Measurements from ENCODE around the gene DHRS4.
"Not testable (repeated sequence)": the region's sequence is repeated elsewhere in the genome, so short reads cannot be mapped to it uniquely, and the experiment has no call there.

The DHRS4 gene

DNA sequence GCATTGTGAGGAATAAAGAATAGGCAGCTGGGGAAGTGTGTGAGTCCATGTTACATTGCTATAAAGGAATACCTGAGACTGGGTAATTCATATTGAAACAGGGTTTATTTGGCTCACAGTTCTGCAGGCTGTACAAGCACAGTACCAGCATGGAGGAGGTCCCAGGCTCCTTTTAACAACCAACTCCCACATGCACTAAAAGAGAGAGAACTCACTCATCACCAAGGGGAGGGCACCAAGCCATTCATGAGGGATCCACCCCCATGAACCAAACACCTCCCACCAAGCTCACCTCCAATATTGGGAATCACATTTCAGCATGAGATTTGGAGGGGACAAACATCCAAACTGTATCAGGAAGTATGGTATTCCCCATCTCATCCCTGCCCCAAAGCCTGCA lies 11.9 kb upstream of the DHRS4 start:
- Histone ChIP-seq H3F3A (ENCODE audit: insufficient read depth, low read length) (no peaks in the 10 kb centered on the region), H3K9ac (ENCODE audit: low read length) (no peak overlapping the region), H3K4me3 (ENCODE audit: low read depth, low read length, poor library complexity, severe bottlenecking) (no peak overlapping the region), H2AFZ (ENCODE audit: low read length) (no peak overlapping the region), H4K20me1 (ENCODE audit: insufficient read depth, low read length) (no peaks in the 10 kb centered on the region), H3K9me3 (ENCODE audit: low read length) (no peaks in the 10 kb centered on the region), H3K9me2 (ENCODE audit: low read depth, low read length) (no peaks in the 10 kb centered on the region), H3K79me2 (ENCODE audit: insufficient read depth, low read length) (no peaks in the 10 kb centered on the region), H3K27me3 (ENCODE audit: insufficient read depth, low read length) (no peaks in the 10 kb centered on the region), H3K4me1 (ENCODE audit: insufficient read depth, low read length, severe bottlenecking) (no peaks in the 10 kb centered on the region), H3K4me2 (ENCODE audit: low read length) (no peak overlapping the region), H3K27ac (ENCODE audit: low read depth, low read length, poor library complexity, severe bottlenecking) (no peak overlapping the region), H3K36me3 (ENCODE audit: insufficient read depth, low read length) (no peaks in the 10 kb centered on the region)
- no peak for TF ChIP-seq EZH2 (IDR thresholded peaks at IDR 0.05; ENCODE audit: borderline replicate concordance, low read length)
- TF ChIP-seq, protein P1, sequence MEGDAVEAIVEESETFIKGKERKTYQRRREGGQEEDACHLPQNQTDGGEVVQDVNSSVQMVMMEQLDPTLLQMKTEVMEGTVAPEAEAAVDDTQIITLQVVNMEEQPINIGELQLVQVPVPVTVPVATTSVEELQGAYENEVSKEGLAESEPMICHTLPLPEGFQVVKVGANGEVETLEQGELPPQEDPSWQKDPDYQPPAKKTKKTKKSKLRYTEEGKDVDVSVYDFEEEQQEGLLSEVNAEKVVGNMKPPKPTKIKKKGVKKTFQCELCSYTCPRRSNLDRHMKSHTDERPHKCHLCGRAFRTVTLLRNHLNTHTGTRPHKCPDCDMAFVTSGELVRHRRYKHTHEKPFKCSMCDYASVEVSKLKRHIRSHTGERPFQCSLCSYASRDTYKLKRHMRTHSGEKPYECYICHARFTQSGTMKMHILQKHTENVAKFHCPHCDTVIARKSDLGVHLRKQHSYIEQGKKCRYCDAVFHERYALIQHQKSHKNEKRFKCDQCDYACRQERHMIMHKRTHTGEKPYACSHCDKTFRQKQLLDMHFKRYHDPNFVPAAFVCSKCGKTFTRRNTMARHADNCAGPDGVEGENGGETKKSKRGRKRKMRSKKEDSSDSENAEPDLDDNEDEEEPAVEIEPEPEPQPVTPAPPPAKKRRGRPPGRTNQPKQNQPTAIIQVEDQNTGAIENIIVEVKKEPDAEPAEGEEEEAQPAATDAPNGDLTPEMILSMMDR (IDR thresholded peaks at IDR 0.05; ENCODE audit: low read length), result no peak

DNA sequence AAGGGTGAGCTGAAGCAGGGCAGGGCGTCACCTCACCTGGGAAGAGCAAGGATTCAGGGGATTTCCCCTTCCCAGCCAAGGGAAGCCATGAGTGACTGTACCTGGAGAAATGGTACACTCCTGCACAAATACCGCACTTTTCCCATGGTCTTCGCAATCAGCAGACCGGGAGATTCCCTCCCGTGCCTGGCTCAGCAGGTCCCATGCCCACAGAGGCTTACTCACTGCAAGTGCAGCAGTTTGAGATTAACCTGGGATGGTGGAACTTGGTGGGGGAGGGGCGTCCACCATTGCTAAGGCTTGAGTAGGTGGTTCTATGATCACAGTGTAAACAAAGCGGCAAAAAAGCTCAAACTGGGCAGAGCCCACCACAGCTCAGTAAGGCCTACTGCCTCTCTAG lies 11.0 kb upstream of the DHRS4 start:
- H3F3A ChIP-seq (ENCODE audit: insufficient read depth, low read length), result no peaks in the 10 kb centered on the region
- H3K4me3 ChIP-seq (ENCODE audit: low read depth, low read length, poor library complexity, severe bottlenecking), result no peak overlapping the region
- H2AFZ ChIP-seq (ENCODE audit: low read length), result no peak overlapping the region
- no peaks in the 10 kb centered on the region for H3K4me1 ChIP-seq (ENCODE audit: insufficient read depth, low read length, severe bottlenecking)
- no peaks in the 10 kb centered on the region for H3K9me2 ChIP-seq (ENCODE audit: low read depth, low read length)
- no peaks in the 10 kb centered on the region for H3K79me2 ChIP-seq (ENCODE audit: insufficient read depth, low read length)
- H3K4me2 ChIP-seq (ENCODE audit: low read length), result no peak overlapping the region
- H3K9ac ChIP-seq (ENCODE audit: low read length), result no peak overlapping the region
- TF ChIP-seq EZH2 (IDR thresholded peaks at IDR 0.05; ENCODE audit: borderline replicate concordance, low read length), result no peak
- TF ChIP-seq, protein P1 (IDR thresholded peaks at IDR 0.05; ENCODE audit: low read length), result no peak
- no peak overlapping the region for H3K27ac ChIP-seq (ENCODE audit: low read depth, low read length, poor library complexity, severe bottlenecking)
- no peaks in the 10 kb centered on the region for H3K36me3 ChIP-seq (ENCODE audit: insufficient read depth, low read length)
- H3K9me3 ChIP-seq (ENCODE audit: low read length), result no peaks in the 10 kb centered on the region
- no peaks in the 10 kb centered on the region for H3K27me3 ChIP-seq (ENCODE audit: insufficient read depth, low read length)
- H4K20me1 ChIP-seq (ENCODE audit: insufficient read depth, low read length), result no peaks in the 10 kb centered on the region

DNA sequence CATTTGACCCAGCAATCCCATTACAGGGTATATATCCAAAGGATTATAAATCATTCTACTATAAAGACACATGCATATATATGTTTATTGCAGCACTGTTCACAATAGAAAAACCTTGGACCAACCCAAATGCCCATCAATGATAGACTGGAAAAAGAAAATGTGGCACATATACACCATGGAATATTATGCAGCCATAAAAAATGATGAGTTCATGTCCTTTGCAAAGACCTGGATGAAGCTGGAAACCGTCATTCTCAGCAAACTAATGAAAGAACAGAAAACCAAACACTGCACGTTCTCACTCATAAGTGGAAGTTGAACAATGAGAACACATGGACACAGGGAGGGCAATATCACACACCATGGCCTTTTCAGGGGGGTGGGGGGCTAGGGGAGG lies 4.5 kb upstream of the DHRS4 start:
- not testable (repeated sequence) for H3K36me3 ChIP-seq (ENCODE audit: insufficient read depth, low read length); H3F3A ChIP-seq (ENCODE audit: insufficient read depth, low read length); H3K27ac ChIP-seq (ENCODE audit: low read depth, low read length, poor library complexity, severe bottlenecking); H3K9me2 ChIP-seq (ENCODE audit: low read depth, low read length); H3K4me1 ChIP-seq (ENCODE audit: insufficient read depth, low read length, severe bottlenecking); H4K20me1 ChIP-seq (ENCODE audit: insufficient read depth, low read length); H3K4me2 ChIP-seq (ENCODE audit: low read length); H3K79me2 ChIP-seq (ENCODE audit: insufficient read depth, low read length); H3K9ac ChIP-seq (ENCODE audit: low read length); H3K27me3 ChIP-seq (ENCODE audit: insufficient read depth, low read length); H2AFZ ChIP-seq (ENCODE audit: low read length); H3K9me3 ChIP-seq (ENCODE audit: low read length); H3K4me3 ChIP-seq (ENCODE audit: low read depth, low read length, poor library complexity, severe bottlenecking)

DNA sequence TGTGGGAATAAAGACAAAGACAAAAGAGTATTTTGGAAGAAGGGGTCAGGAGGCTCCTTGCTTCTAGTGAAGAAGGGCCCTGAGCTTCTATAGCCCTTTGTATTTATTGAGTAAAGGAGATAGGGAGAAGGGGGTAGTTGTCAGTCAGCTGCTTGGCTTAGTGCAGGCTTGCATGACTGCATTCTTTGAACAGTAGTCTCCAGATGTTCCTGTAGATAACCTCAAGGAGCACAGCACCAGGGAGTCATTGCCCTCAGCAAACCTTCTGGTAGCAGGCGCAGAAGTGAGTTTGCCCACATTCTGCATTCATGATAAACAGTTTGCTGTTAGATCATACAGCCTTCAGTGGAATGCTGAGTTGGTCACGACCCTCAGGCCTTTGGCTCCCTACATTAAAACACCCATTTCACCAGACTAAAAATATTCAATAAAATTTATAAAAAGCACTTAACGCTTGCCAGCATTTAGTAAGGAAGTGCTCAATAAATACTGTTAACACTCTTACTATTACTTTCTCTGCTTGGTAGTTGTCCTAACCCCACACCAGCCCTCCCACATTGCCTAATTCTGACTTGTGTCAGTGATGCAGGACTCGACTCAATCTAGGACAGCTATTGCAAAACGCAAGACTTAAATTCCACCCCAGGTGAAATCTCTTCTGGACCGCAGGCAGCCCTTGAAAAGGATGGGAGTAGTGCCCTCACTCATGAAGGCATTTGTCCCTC lies 3.0 kb upstream of the DHRS4 start:
- Histone ChIP-seq H4K20me1 (ENCODE audit: insufficient read depth, low read length) (no peaks in the 10 kb centered on the region), H3K4me2 (ENCODE audit: low read length) (no peak overlapping the region), H3K79me2 (ENCODE audit: insufficient read depth, low read length) (no peaks in the 10 kb centered on the region), H3K36me3 (ENCODE audit: insufficient read depth, low read length) (no peaks in the 10 kb centered on the region; the same call in 1 of the 2 replicates), H3K9ac (ENCODE audit: low read length) (no peak overlapping the region), H3F3A (ENCODE audit: insufficient read depth, low read length) (no peaks in the 10 kb centered on the region), H3K27me3 (ENCODE audit: insufficient read depth, low read length) (no peaks in the 10 kb centered on the region), H3K4me1 (ENCODE audit: insufficient read depth, low read length, severe bottlenecking) (peaks cover 16% of the 10 kb centered on the region), H3K9me3 (ENCODE audit: low read length) (no peaks in the 10 kb centered on the region), H3K27ac (ENCODE audit: low read depth, low read length, poor library complexity, severe bottlenecking) (no peak overlapping the region), H3K9me2 (ENCODE audit: low read depth, low read length) (no peaks in the 10 kb centered on the region), H2AFZ (ENCODE audit: low read length) (no peak overlapping the region), H3K4me3 (ENCODE audit: low read depth, low read length, poor library complexity, severe bottlenecking) (no peak overlapping the region)
- TF ChIP-seq, protein P1 (IDR thresholded peaks at IDR 0.05; ENCODE audit: low read length), result no peak
- no peak for TF ChIP-seq EZH2 (IDR thresholded peaks at IDR 0.05; ENCODE audit: borderline replicate concordance, low read length)

DNA sequence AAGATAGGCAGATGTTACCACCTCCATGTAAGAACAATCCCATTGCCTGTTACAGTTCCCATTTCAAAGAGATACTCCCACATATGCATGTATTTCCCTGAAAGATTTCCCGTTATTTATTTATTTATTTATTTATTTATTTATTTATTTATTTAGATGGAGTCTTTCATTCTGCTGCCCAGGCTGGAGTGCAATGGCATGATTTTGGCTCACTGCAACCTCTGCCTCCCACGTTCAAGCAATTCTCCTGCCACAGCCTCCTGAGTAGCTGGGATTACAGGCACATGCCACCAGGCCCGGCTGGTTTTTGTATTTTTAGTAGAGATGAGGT lies 2.5 kb upstream of the DHRS4 start:
- H3K36me3 ChIP-seq (ENCODE audit: insufficient read depth, low read length); H3K4me3 ChIP-seq (ENCODE audit: low read depth, low read length, poor library complexity, severe bottlenecking); H3K27me3 ChIP-seq (ENCODE audit: insufficient read depth, low read length); H3K9me2 ChIP-seq (ENCODE audit: low read depth, low read length); H3K27ac ChIP-seq (ENCODE audit: low read depth, low read length, poor library complexity, severe bottlenecking); H3K9me3 ChIP-seq (ENCODE audit: low read length); H4K20me1 ChIP-seq (ENCODE audit: insufficient read depth, low read length); H3K79me2 ChIP-seq (ENCODE audit: insufficient read depth, low read length); H3K4me2 ChIP-seq (ENCODE audit: low read length); H3F3A ChIP-seq (ENCODE audit: insufficient read depth, low read length); H3K9ac ChIP-seq (ENCODE audit: low read length); H2AFZ ChIP-seq (ENCODE audit: low read length): not testable (repeated sequence)
- peaks cover 16% of the 10 kb centered on the region for H3K4me1 ChIP-seq (ENCODE audit: insufficient read depth, low read length, severe bottlenecking)
